GM21723 (cell line): ENCODE results near the gene ALOX12.
"Not testable (repeated sequence)": the region's sequence is repeated elsewhere in the genome, so short reads cannot be mapped to it uniquely, and the experiment has no call there.

Experiments used
- ATAC-seq: cut with Tn5 transposase; IDR thresholded peaks from one replicate; pipeline ENCODE4 v1.9.1; 2021; ENCODE audit warnings: mild to moderate bottlenecking, moderate library complexity; ENCODE audit not compliant: unreplicated experiment

Gene ALOX12

DNA sequence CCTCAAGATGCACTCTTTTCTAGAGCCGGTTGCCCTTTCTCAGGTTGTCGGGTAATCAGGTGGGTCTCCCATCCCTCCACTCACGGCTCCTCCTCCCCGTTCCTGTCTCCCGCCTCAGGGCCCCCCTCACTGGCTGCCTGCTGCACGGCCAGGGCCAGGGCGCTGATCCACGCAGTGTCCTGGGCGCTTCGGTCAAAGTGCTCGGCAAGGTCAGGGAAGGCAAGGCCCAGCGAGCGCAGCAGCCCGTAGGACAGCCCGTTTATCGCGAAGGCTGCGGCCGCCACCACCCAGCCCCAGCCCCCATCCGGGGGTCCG, 47.3 kb downstream of the ALOX12 start:
- ATAC-seq: no peak

DNA sequence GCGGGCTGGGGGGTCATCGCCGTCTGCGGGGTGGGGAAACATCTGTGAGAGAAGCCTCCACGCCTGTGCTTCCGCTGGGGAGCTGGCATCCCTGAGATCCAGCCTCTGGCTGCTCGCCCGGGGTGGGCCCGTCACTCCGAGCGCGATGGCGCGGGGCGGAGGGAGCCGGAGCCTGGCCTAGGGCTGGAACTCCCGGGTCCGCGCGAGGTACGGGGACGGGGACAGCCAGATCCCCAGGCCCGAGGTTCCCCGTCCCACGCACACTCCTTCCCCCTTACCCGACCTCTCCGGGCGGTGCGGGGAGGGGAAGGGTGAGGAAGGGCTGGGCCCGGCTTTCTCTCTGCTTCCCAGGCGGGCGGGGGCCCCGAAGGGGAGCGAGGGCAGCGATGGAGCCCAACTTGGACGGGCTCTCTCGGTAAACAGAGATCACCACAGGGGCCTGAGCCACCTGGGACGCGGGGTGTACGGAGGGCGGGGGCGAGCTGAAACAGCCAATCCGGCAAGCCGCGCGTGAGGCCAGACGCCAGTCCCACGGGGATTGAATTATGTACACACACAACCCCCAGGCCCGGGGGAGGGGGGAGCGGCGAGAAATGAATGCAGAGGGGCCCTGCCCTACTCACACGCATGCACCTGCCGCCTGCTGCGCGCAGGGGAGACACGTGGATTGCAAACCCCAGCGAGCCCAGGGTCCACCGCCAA, 47.8 kb downstream of the ALOX12 start, which contains the start of gene SLC16A11:
TSS of gene SLC16A11 (minus strand) at position 596 of the 702 bp plus-strand sequence. CDS start at position 17, 579 bp downstream.
- ATAC-seq: no peak

DNA sequence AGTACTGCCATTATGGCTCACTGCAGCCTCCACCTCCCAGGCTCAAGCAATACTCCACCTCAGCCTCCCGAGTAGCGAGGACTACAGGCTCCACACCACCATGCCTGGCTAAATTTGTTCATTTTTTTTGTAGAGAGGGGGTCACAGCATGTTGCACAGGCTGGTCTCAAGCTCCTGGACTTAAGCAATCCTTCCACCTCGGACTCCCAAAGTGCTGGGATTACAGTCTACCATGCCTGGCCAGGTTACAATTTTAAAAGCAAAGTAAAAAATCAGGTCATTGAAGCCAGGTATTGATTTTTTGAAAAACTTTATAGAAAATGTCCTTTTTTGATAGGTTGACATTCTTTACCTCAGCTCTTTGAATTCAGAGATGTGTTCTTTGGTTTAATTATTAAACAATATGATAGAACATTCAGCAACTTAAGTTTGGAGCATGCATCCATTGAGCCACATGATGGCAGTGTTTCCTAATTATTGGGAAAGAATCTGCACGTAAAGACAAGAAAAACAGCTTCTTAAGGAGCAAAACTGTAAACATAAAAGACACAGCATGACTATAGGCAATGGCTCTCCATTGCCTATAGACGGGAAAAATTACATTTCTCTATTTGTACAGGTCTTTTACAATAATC, 49.8 kb downstream of the ALOX12 start:
- ATAC-seq: no peak

DNA sequence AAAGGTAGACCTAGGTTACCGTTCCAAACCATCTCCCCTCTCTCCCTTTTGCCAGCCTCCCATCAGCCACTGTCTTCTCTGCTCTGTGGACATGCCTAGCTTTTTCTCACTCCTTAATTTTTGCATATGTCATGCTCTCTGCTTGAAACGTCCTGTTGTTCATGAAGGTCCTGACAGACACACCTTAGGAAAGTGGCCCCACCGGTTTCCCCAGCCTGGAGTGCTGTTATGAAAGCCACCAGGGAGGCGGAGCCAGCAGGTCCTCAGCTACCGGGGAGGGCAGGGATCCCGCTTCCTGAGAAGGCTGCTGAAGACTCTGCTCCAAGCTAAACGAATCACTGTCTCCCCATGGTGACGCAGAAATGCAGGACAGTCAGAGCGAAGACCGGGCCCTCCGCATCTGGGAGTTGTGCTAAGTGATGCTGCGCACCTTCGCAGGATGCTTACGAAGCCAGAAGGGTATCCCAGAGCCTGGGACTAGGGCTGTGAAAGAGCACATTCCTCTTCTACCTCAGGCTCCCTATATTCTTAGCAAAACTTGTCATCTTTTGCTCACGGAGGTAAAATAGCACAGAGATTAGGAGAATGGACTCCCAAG, 50.4 kb downstream of the ALOX12 start:
- no peak for ATAC-seq

DNA sequence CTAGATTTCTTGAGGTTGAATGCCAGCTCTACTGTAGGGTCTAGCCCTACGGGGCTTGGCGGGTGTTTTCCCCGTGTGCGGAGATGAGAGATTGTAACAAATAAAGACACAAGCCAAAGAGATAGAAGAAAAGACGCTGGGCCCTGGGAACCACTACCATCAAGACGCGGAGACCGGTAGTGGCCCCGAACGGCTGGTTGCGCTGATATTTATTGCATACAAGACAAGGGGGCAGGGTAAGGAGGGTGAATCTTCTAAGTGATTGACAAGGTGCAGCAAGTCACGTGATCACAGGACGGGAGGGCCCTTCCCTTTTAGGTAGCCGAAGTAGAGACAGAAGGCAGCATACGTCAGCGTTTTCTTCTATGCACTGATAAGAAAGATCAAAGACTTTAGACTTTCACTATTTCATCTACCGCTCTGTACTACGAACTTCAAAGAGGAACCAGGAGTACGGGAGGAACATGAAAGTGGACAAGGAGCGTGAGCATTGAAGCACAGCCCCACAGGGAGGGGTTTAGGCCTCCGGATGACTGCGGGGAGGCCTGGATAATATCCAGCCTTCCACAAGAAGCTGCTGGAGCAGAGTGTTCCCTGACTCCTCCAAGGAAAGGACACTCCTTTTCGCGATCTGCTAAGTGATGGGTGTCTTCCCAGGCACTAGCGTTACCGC, 51.0 kb downstream of the ALOX12 start:
- ATAC-seq: not testable (repeated sequence)

DNA sequence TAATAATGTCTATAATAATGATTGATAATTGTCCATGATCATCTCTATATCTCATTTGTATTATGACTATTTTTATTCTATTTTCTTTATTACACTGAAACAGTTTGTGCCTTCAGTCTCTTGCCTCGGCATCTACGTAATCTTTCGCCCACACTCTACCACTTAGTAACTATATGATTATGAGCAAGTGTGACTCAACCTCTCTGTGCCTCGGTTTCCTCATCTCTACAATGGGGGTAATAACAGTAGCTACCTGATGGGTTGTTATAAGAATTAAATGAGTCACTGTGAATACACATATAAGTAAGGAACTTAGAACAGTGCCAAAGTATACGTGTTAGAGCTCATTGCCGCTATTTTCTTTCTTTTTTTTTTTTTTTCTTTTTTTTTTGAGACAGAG, 51.7 kb downstream of the ALOX12 start:
- no peak for ATAC-seq

DNA sequence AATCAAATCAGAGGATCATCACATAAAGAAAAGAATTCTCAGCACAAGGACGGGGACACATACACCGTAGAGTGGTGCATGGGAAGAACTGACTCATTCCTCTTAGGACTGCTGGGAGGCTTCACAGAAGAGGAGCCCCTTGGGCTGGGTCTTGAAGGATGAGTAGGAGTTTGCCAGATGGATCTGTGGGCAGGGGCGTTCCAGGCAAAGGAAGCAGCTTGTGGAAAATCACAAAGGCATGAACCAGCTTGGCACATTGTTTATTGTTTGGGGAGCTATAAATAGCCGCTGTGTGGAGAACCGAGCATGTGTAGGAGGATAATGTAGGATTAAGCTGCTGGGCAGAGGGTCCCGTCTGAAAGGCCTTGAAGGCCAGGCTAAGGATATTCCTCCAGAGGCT, 53.1 kb downstream of the ALOX12 start:
- no peak for ATAC-seq

DNA sequence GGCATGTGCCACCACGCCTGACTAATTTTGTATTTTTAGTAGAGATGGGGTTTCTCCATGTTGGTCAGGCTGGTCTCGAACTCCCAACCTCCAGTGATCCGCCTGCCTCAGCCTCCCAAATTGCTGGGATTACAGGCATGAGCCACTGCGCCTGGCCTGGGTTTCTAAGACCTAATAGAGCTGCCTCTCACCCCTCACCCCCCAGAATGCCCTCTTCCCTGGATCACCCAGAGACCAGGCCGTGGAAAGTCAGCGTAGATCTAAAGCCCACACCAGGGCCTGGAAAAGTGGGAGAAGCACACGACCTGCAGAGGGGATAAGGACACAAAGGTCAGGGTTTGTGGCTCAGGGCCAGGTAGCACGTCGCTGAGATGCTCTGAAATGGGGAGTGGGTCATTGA, 54.7 kb downstream of the ALOX12 start:
- ATAC-seq: not testable (repeated sequence)

DNA sequence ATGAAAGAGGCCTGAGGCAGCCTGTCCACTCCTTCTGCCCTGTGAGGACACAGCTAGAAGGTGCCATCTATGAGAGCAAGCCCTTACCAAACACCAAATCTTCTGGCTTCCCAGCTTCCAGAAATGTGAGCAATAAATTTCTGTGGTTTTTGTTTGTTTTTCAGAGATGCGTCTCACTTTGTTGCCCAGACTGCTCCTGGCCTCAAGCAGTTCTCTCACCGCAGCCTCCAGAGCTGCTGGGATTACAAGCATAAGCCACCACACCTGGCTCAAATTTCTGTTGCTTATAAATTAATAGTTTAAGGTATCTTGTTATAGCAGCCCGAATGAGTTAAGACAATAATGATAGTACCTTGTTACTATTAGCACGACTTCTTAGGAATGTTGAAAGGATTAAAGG, 60.5 kb downstream of the ALOX12 start:
- ATAC-seq: no peak

DNA sequence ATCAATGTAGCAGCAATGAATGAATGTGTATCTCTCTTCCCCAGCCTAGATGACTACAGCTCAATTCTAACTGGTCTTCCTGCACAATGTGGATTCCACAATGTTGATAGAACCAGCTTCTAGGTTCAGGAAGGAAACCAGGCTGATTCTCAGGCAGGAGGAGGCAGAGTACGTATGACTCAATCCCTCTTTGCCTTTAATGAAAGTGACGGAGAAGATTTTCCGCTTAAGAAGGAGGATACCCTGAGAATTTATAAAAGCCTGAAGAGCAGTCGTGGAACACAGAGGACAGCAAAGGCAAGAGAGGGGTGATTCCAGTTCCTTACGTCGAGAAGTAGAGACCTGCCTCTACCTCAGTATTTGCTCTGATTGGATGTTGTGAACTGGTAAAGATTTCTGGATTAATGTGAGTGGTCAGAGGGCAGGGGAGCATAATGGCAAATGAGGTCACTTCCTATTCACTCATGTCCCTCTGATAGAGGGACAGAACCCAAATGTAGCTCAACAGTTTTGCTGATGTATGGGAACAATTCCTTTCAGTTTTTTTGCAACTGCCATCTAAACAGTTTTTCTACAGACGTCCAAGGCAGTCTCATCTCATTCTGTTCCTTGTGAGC, 63.1 kb downstream of the ALOX12 start:
- no peak for ATAC-seq
